GM12865 (cell line): ENCODE data around the gene CACNA1G.

ENCODE experiments used
- DNase-seq: peaks from one replicate; pipeline ENCODE4 v3.0.0; 2010; ENCODE audit warnings: low read depth
- H3K4me3 ChIP-seq: 2 replicates; pipeline ENCODE4 v1.5.1; 2011; ENCODE audit warnings: mild to moderate bottlenecking, low read depth, low read length, control low read depth
- CTCF ChIP-seq: IDR thresholded peaks from 2 replicates; pipeline ENCODE4 v1.5.1; 2011; ENCODE audit warnings: low read length, control low read depth, low read depth, inconsistent platforms; ENCODE audit not compliant: insufficient read depth; ENCODE audit errors: missing control alignments

CACNA1G gene

GRCh38 chr17:50547736-50548083 lies 12.8 kb upstream of the CACNA1G start:
- no peak for DNase-seq
- no peak for TF ChIP-seq CTCF
- peak overlapping the region; percentile 67 for H3K4me3 ChIP-seq

GRCh38 chr17:50548831-50549230 lies 11.7 kb upstream of the CACNA1G start:
- DNase-seq = no peak
- no peak overlapping the region for H3K4me3 ChIP-seq
- TF ChIP-seq CTCF = no peak

GRCh38 chr17:50549256-50549941 lies 11.1 kb upstream of the CACNA1G start:
- DNase-seq = no peak
- TF ChIP-seq CTCF = no peak
- no peak overlapping the region for H3K4me3 ChIP-seq

GRCh38 chr17:50549969-50550368 lies 10.5 kb upstream of the CACNA1G start:
- DNase-seq = no peak
- H3K4me3 ChIP-seq = no peak overlapping the region
- TF ChIP-seq CTCF = no peak

GRCh38 chr17:50550661-50551432 lies 9.7 kb upstream of the CACNA1G start:
- no peak overlapping the region for H3K4me3 ChIP-seq
- peak; percentile 47 for DNase-seq
- peak; percentile 34 for TF ChIP-seq CTCF

GRCh38 chr17:50551433-50551815 lies 9.1 kb upstream of the CACNA1G start:
- no peak for TF ChIP-seq CTCF
- H3K4me3 ChIP-seq = no peak overlapping the region
- DNase-seq = no peak

- no peak for DNase-seq
- H3K4me3 ChIP-seq = no peak overlapping the region
- TF ChIP-seq CTCF = no peak
Observed at GRCh38 chr17:50551884-50552283, 8.6 kb upstream of the CACNA1G start.
